Gastrocnemius medialis (tissue), 4 donors: ENCODE data around the gene CCDC57. TPM values are rescaled to one million over a fixed set of nuclear protein-coding genes. Genes with fewer than 3 reads are reported as not detected.

Experiments
- ATAC-seq, 2 donors: fragments of 150-250 bp; one replicate each; pipeline ENCODE4 v1.9.1; 2016
- DNase-seq, 2 donors: peaks; one replicate each; pipeline ENCODE4 v3.0.0-alpha.2; 2019
- H3K27ac ChIP-seq, 4 donors: fragments of 200-600 bp; sonication (generic); 1 replicate in 1 of 4; 2 replicates in 3 of 4; pipeline ENCODE4 v1.5.1; 2016 to 2018; ENCODE audit warnings: mild to moderate bottlenecking in 2 of 4, moderate library complexity in 1 of 4
- H3K27me3 ChIP-seq, 3 donors: fragments of 200-600 bp; sonication (generic) in 2 of 3; 1 replicate in 1 of 3; 2 replicates in 2 of 3; pipeline versions ENCODE4 v1.5.1 to v1.6.0; 2016 to 2019; ENCODE audit warnings: mild to moderate bottlenecking in 1 of 3, moderate library complexity in 1 of 3
- H3K36me3 ChIP-seq, 2 donors: fragments of 200-600 bp; sonication (generic) in 1 of 2; one replicate each; pipeline ENCODE4 v1.5.1; 2017 to 2018
- H3K4me1 ChIP-seq, 2 donors: fragments of 200-600 bp; sonication (generic) in 1 of 2; one replicate each; pipeline ENCODE4 v1.5.1; 2016 to 2017; ENCODE audit warnings: mild to moderate bottlenecking in 2 of 2
- H3K4me3 ChIP-seq, 4 donors: fragments of 200-600 bp; sonication (generic) in 3 of 4; 1 replicate in 1 of 4; 2 replicates in 3 of 4; pipeline ENCODE4 v1.5.1; 2016 to 2019; ENCODE audit warnings: mild to moderate bottlenecking in 2 of 4
- H3K9me3 ChIP-seq, 3 donors: fragments of 200-600 bp; sonication (generic) in 2 of 3; 1 replicate in 1 of 3; 2 replicates in 2 of 3; pipeline ENCODE4 v1.5.1; 2016 to 2019
- POLR2A ChIP-seq, 2 donors: fragments of 450-650 bp; IDR thresholded peaks; one replicate each; pipeline ENCODE4 v1.6.1; 2017; ENCODE audit warnings: antibody characterized with exemption in 2 of 2, mild to moderate bottlenecking in 2 of 2, moderate library complexity in 2 of 2
- in situ Hi-C, 4 donors: fragments of 200-750 bp; cut with MboI; loops; one replicate each; pipeline versions ENCODE4 v1.15.0 to v1.8.0; 2017; ENCODE audit warnings: low sequenced_read_pairs in 4 of 4
- intact Hi-C: fragments of 100-400 bp; cut with DNase I; formaldehyde crosslinking; loops from one replicate; pipeline ENCODE4 v1.15.1; 2023; ENCODE audit warnings: low total_unique reads
- total RNA-seq, 4 donors: library from RNA; depleted of rRNA; stranded (reverse); fragments of >200 nt; gene quantifications; one replicate each; pipeline versions ENCODE4 v1.1.0 to v1.2.3, GENCODE V29; 2016
- TF ChIP-seq, protein P1 (sequence below), 5 experiments: fragments of 450-650 bp in 3 of 5; fragments of 200-600 bp in 2 of 5; sonication (generic) in 2 of 5; IDR thresholded peaks in 4 of 5; conservative IDR thresholded peaks in 1 of 5; 1 replicate in 4 of 5; 2 replicates in 1 of 5; pipeline ENCODE4 v1.5.1; 2016 to 2019; ENCODE audit warnings: antibody characterized with exemption in 5 of 5, mild to moderate bottlenecking in 3 of 5, moderate library complexity in 3 of 5

CCDC57 gene
- total RNA-seq, 4 donors from 2014 or later, result 3.7 to 11.3 (median 5.1) TPM

GRCh38 chr17:82248815-82249674 is 36.4 kb upstream of the CCDC57 start:
- peaks cover 20 to 25% of the 10 kb centered on the region in 2 donors for H3K4me1 ChIP-seq

DNA sequence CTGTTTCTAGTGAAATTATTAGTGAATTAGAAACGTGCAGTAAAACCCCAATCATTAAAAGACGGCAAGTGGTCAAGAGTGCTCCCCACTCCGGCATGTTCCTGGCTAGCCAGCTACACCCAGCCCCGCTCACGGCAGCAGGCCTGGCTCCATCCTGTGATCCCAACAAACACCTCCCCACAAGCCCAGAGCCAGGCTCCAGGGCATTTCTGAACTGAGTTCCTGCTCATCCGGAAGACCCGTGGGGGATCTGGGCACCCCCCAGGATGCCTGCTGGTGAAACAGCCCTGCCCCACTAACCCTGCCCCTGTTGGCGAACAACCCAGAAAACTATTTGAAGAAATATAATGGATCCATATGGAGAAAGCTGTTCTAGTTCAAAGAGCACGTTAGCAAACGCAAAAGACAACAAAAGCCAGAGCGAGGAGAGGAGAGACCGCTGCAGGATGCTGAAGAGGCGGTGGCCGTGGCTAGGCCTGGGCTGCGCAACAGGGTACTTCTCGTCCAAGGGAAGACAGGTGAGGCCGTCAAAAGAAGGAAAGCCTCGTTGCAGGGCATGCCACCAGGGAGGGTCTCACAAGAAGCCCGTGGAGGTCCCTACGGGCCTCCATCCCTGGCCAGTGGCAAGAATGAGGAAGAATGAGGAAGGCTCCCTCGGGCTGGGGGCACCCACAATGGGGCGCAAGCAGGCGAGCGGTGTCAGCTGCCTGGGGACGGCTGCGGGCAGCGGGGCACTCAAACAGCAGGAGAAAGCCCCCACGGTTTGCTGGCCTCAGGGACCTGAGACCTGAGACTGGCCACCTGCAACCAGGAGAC is 35.4 kb upstream of the CCDC57 start:
- in situ Hi-C loops, result no loop called here
- no peak for DNase-seq
- TF ChIP-seq, protein P1, sequence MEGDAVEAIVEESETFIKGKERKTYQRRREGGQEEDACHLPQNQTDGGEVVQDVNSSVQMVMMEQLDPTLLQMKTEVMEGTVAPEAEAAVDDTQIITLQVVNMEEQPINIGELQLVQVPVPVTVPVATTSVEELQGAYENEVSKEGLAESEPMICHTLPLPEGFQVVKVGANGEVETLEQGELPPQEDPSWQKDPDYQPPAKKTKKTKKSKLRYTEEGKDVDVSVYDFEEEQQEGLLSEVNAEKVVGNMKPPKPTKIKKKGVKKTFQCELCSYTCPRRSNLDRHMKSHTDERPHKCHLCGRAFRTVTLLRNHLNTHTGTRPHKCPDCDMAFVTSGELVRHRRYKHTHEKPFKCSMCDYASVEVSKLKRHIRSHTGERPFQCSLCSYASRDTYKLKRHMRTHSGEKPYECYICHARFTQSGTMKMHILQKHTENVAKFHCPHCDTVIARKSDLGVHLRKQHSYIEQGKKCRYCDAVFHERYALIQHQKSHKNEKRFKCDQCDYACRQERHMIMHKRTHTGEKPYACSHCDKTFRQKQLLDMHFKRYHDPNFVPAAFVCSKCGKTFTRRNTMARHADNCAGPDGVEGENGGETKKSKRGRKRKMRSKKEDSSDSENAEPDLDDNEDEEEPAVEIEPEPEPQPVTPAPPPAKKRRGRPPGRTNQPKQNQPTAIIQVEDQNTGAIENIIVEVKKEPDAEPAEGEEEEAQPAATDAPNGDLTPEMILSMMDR (IDR thresholded peaks at IDR 0.05 in 4 of 5, conservative IDR thresholded peaks at IDR 0.05 in 1 of 5), result no peak
- TF ChIP-seq POLR2A (IDR thresholded peaks at IDR 0.05), result no peak
- peaks cover 30 to 33% of the 10 kb centered on the region in 2 donors for H3K4me1 ChIP-seq
- ATAC-seq, result no peak
- peaks cover 9 to 89% of the 10 kb centered on the region in 2 donors for H3K36me3 ChIP-seq
- intact Hi-C loops, result no loop called here
- no peaks in the 10 kb centered on the region for H3K9me3 ChIP-seq
- peak overlapping the region; percentile 83 to 98 (median 91) for H3K27ac ChIP-seq
- H3K4me3 ChIP-seq, result no peak overlapping the region
- H3K27me3 ChIP-seq, result no peaks in the 10 kb centered on the region

More at GRCh38 chr17:82248815-82249674, 36.4 kb upstream of the CCDC57 start:
- no peak for TF ChIP-seq POLR2A (IDR thresholded peaks at IDR 0.05)
- TF ChIP-seq, protein P1 (IDR thresholded peaks at IDR 0.05 in 4 of 5, conservative IDR thresholded peaks at IDR 0.05 in 1 of 5), result no peak
- Histone ChIP-seq H3K9me3 (no peaks in the 10 kb centered on the region), H3K4me3 (no peak overlapping the region), H3K36me3 (peaks cover 9 to 93% of the 10 kb centered on the region in 2 donors), H3K27ac (peak overlapping the region in 1 of 4 donors; percentile 5), H3K27me3 (no peaks in the 10 kb centered on the region)
- intact Hi-C loops, result no loop called here
- ATAC-seq (no peak), DNase-seq (no peak)
- in situ Hi-C loops, result no loop called here

GRCh38 chr17:82247182-82247823 is 34.7 kb upstream of the CCDC57 start:
- TF ChIP-seq, protein P1 (IDR thresholded peaks at IDR 0.05 in 4 of 5, conservative IDR thresholded peaks at IDR 0.05 in 1 of 5), result no peak
- TF ChIP-seq POLR2A (IDR thresholded peaks at IDR 0.05), result no peak
- ATAC-seq, result peak; percentile 3 to 19
- in situ Hi-C loops, result no loop called here
- Histone ChIP-seq H3K27ac (peak overlapping the region; percentile 83 to 98 (median 91)), H3K36me3 (peaks cover 6 to 81% of the 10 kb centered on the region in 2 donors), H3K9me3 (no peaks in the 10 kb centered on the region), H3K4me1 (peaks cover 37 to 40% of the 10 kb centered on the region in 2 donors), H3K4me3 (no peak overlapping the region), H3K27me3 (no peaks in the 10 kb centered on the region)
- peak in 1 of 2 donors; percentile 64 for DNase-seq
- intact Hi-C loops, result no loop called here

GRCh38 chr17:82246365-82247181 is 33.9 kb upstream of the CCDC57 start:
- in situ Hi-C loops, result no loop called here
- H3K27me3 ChIP-seq, result no peaks in the 10 kb centered on the region
- DNase-seq, result peak in 1 of 2 donors; percentile 82
- H3K4me3 ChIP-seq, result no peak overlapping the region
- no peaks in the 10 kb centered on the region for H3K9me3 ChIP-seq
- peaks cover 45 to 48% of the 10 kb centered on the region in 2 donors for H3K4me1 ChIP-seq
- peak; percentile 19 for TF ChIP-seq POLR2A (IDR thresholded peaks at IDR 0.05)
- TF ChIP-seq, protein P1 (IDR thresholded peaks at IDR 0.05 in 4 of 5, conservative IDR thresholded peaks at IDR 0.05 in 1 of 5), result no peak
- H3K36me3 ChIP-seq, result peaks cover 0 to 74% of the 10 kb centered on the region in 2 donors
- H3K27ac ChIP-seq, result peak overlapping the region; percentile 83 to 98 (median 91)
- intact Hi-C loops, result no loop called here
- ATAC-seq, result peak; percentile 44 to 61
